Endodermal cell (in vitro differentiated cells): ENCODE results near the gene GRIP1. TPM values are rescaled to one million over a fixed set of nuclear protein-coding genes. Genes with fewer than 3 reads are reported as not detected.

Source experiments
- DNase-seq: peaks from one replicate; pipeline ENCODE4 v3.0.0-alpha.2; 2017
- H3K27ac ChIP-seq: 2 replicates; pipeline ENCODE4 v1.5.1; 2013; ENCODE audit warnings: mild to moderate bottlenecking, low read depth, low read length, moderate library complexity
- H3K27me3 ChIP-seq: 2 replicates; pipeline ENCODE4 v1.6.1; 2013; ENCODE audit warnings: mild to moderate bottlenecking, low read length, moderate library complexity; ENCODE audit not compliant: insufficient read depth, control insufficient read depth, poor library complexity, severe bottlenecking
- H3K36me3 ChIP-seq: 2 replicates; pipeline ENCODE4 v1.7.0; 2013; ENCODE audit warnings: mild to moderate bottlenecking, low read length, moderate library complexity; ENCODE audit not compliant: control insufficient read depth, insufficient read depth
- H3K4me1 ChIP-seq: one replicate; pipeline ENCODE4 v1.7.0; 2013; ENCODE audit warnings: low read length; ENCODE audit not compliant: control insufficient read depth, insufficient read depth
- H3K4me3 ChIP-seq: 2 replicates; pipeline ENCODE4 v1.5.1; 2013; ENCODE audit warnings: mild to moderate bottlenecking, low read length, moderate library complexity
- H3K9ac ChIP-seq: 2 replicates; pipeline ENCODE4 v1.6.1; 2013; ENCODE audit warnings: mild to moderate bottlenecking, low read length, moderate library complexity; ENCODE audit not compliant: poor library complexity, severe bottlenecking; ENCODE audit errors: extremely low read depth
- H3K9me3 ChIP-seq: 2 replicates; pipeline ENCODE4 v1.6.1; 2013; ENCODE audit warnings: mild to moderate bottlenecking, low read length, moderate library complexity; ENCODE audit not compliant: control insufficient read depth
- H3K27ac Mint-ChIP-seq: 2 replicates; pipeline ENCODE4 v1.8.0; 2020; ENCODE audit warnings: mixed read lengths
- H3K27me3 Mint-ChIP-seq: 2 replicates; pipeline ENCODE4 v1.8.0; 2021; ENCODE audit warnings: mild to moderate bottlenecking, mixed read lengths; ENCODE audit not compliant: insufficient read depth
- H3K36me3 Mint-ChIP-seq: 2 replicates; pipeline ENCODE4 v1.8.0; 2020; ENCODE audit warnings: low read depth, mixed read lengths
- H3K4me1 Mint-ChIP-seq: 2 replicates; pipeline ENCODE4 v1.8.0; 2020; ENCODE audit warnings: mixed read lengths
- H3K4me3 Mint-ChIP-seq: 2 replicates; pipeline ENCODE4 v1.8.0; 2020; ENCODE audit warnings: mild to moderate bottlenecking, moderate library complexity, mixed read lengths
- H3K9me3 Mint-ChIP-seq: 2 replicates; pipeline ENCODE4 v1.8.0; 2020; ENCODE audit warnings: mild to moderate bottlenecking, mixed read lengths
- WGBS, 2 experiments: methylation state at CpG; one replicate each; pipeline versions ENCODE4 v1.1.5 to v1.1.7; 2013; ENCODE audit warnings: missing lambda C conversion rate in 2 of 2, mixed read lengths in 1 of 2; ENCODE audit not compliant: insufficient coverage in 1 of 2, insufficient read length in 1 of 2; 5-methylcytosine and 5-hydroxymethylcytosine counted together
- total RNA-seq, 2 donors: library from RNA; stranded (reverse); fragmentation: NEBNext Ultra II Directional in 1 of 2; extraction: Animal tissue kit (Norgen Biotek cat#: 25700) in 1 of 2; gene quantifications; 2 replicates in 1 of 2; 3 replicates in 1 of 2; pipeline ENCODE4 v1.2.1, GENCODE V29; 2021
- TF ChIP-seq, protein P1 (sequence below): fragments of 200-600 bp; sonication (generic); conservative IDR thresholded peaks from 2 replicates; pipeline ENCODE4 v1.5.0; 2021; ENCODE audit warnings: antibody characterized with exemption, mild to moderate bottlenecking

Gene GRIP1
- total RNA-seq, 2 donors from 2014 or later: 41.0 to 47.6 TPM

DNA sequence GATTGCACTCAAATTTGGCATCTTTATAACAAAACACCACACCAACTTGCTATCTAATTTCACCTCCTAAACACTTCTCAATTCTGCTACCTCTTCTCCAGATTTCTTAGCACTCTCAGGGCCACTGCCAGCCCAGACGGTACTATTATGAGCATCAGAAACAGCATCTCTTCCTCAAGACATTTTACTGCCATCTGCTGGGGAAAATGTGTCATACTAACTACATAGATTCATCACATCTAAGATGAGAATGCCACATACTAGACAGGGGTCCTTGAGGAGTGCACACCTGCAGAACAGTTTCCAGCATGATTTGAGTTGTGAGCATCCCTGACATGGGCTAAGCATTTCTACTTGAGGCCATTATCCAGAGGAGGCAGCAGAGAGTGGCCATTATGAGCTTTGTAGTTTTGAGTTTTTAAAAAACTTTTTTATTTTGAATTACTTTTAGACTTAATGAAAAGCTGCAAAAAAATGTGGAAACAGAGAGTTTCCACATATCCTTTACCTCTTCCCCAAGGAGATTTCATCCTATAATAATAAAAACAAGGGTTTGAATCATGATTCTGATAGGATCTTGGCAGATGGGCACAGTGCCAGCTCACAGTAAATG lies 15.1 kb upstream of the GRIP1 start:
- Histone ChIP-seq H3K4me1 (no peaks in the 10 kb centered on the region), H3K27ac (no peak overlapping the region), H3K36me3 (no peaks in the 10 kb centered on the region), H3K9ac (no peak overlapping the region), H3K9me3 (no peaks in the 10 kb centered on the region), H3K4me3 (no peak overlapping the region), H3K27me3 (no peaks in the 10 kb centered on the region)
- Mint-ChIP-seq H3K4me1 (peaks cover 2% of the 10 kb centered on the region), H3K27ac (no peak overlapping the region), H3K4me3 (no peak overlapping the region), H3K27me3 (no peaks in the 10 kb centered on the region), H3K36me3 (no peaks in the 10 kb centered on the region), H3K9me3 (no peaks in the 10 kb centered on the region)
- TF ChIP-seq, protein P1, sequence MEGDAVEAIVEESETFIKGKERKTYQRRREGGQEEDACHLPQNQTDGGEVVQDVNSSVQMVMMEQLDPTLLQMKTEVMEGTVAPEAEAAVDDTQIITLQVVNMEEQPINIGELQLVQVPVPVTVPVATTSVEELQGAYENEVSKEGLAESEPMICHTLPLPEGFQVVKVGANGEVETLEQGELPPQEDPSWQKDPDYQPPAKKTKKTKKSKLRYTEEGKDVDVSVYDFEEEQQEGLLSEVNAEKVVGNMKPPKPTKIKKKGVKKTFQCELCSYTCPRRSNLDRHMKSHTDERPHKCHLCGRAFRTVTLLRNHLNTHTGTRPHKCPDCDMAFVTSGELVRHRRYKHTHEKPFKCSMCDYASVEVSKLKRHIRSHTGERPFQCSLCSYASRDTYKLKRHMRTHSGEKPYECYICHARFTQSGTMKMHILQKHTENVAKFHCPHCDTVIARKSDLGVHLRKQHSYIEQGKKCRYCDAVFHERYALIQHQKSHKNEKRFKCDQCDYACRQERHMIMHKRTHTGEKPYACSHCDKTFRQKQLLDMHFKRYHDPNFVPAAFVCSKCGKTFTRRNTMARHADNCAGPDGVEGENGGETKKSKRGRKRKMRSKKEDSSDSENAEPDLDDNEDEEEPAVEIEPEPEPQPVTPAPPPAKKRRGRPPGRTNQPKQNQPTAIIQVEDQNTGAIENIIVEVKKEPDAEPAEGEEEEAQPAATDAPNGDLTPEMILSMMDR: peak; percentile 75
- 40 to 57% methylated on average over 1 of the region's 1 CpG for WGBS, 2 experiments
- peak; percentile 65 for DNase-seq

DNA sequence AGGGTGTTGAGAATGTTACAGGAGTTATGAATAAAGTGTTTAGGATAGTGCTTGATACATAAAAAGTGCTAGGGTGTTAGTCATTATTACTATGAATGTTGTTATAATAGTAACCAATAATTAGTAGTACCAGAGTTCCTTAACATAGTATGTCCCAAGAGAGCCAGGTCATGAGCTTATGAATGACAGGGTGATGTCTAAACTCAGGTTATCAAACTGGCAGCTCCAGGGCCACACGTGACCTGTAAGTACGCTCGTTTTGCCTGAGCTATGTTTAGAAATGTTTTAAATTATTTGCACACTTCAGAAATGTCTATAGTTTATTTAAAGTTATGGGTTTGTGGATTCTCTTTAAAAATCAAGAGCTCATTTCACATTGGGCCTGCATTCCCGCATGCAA lies 14.1 kb upstream of the GRIP1 start:
- 97 to 100% methylated on average over 2 to 4 of the region's 4 CpGs for WGBS, 2 experiments
- TF ChIP-seq, protein P1: no peak

DNA sequence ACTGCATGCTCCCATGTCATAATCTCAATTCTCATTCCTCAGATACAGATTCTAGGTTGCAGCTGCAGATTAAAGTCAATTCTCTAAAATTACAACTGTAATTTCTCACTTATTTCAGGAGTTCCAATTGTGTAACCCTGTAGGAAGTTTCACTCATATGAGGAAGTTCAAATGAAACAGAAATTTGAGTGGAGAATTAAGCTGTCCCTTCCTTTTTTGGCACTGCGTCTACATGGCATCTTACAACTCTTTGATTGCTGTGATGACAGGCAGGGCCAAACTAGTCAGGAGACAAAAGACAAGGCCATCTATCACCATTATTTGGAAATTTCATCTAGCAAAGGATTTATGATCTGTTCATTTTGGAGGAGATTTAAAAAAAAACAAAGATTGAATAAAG lies 13.3 kb upstream of the GRIP1 start:
- H3K36me3 ChIP-seq: no peaks in the 10 kb centered on the region
- H3K9ac ChIP-seq: no peak overlapping the region
- H3K27ac ChIP-seq: no peak overlapping the region
- Mint-ChIP-seq H3K27me3 (no peaks in the 10 kb centered on the region), H3K4me3 (no peak overlapping the region), H3K4me1 (peaks cover 16% of the 10 kb centered on the region), H3K27ac (no peak overlapping the region), H3K36me3 (no peaks in the 10 kb centered on the region), H3K9me3 (no peaks in the 10 kb centered on the region)
- DNase-seq: no peak
- H3K27me3 ChIP-seq: no peaks in the 10 kb centered on the region
- H3K9me3 ChIP-seq: no peaks in the 10 kb centered on the region
- TF ChIP-seq, protein P1: no peak
- H3K4me3 ChIP-seq: no peak overlapping the region
- no peaks in the 10 kb centered on the region for H3K4me1 ChIP-seq
- 100% methylated on average over 1 of the region's 1 CpG for WGBS, 2 experiments

More for the DNA sequence above, 14.1 kb upstream of the GRIP1 start:
- Mint-ChIP-seq H3K27ac (no peak overlapping the region), H3K4me1 (peaks cover 11% of the 10 kb centered on the region), H3K36me3 (no peaks in the 10 kb centered on the region), H3K27me3 (no peaks in the 10 kb centered on the region), H3K9me3 (no peaks in the 10 kb centered on the region), H3K4me3 (no peak overlapping the region)
- Histone ChIP-seq H3K27ac (no peak overlapping the region), H3K4me1 (no peaks in the 10 kb centered on the region), H3K27me3 (no peaks in the 10 kb centered on the region), H3K36me3 (no peaks in the 10 kb centered on the region), H3K9ac (no peak overlapping the region), H3K4me3 (no peak overlapping the region), H3K9me3 (no peaks in the 10 kb centered on the region)
- no peak for DNase-seq
